Hepatocyte (in vitro differentiated cells): ENCODE data around the gene APBA3.

Source experiments
- CTCF ChIP-seq: fragments of 200-600 bp; sonication (generic); IDR thresholded peaks from 2 replicates; pipeline ENCODE4 v1.5.1; 2016; ENCODE audit warnings: antibody characterized with exemption, mild to moderate bottlenecking; ENCODE audit not compliant: poor library complexity
- EZH2 ChIP-seq: fragments of 200-600 bp; sonication (generic); IDR thresholded peaks from 2 replicates; pipeline ENCODE4 v1.6.1; 2016; ENCODE audit warnings: antibody characterized with exemption, mild to moderate bottlenecking, borderline replicate concordance

- TF ChIP-seq CTCF (no peak), EZH2 (no peak)
Observed at GRCh38 chr19:3807131-3807480, 45.6 kb upstream of the APBA3 start.
